HEK293 (cell line): Measurements from ENCODE around the gene RPS21.

Experiments used
- CTCF ChIA-PET: fragments of 350-600 bp; formaldehyde crosslinking; extraction: SDS; loops from one replicate; lab custom pipeline; 2021; ENCODE audit warnings: antibody characterized with exemption; lab: Yijun Ruan, JAX
- POLR2A ChIA-PET: fragments of 300-600 bp; formaldehyde crosslinking; extraction: SDS; loops from one replicate; lab custom pipeline; 2020; ENCODE audit warnings: antibody characterized with exemption, inconsistent platforms; lab: Yijun Ruan, JAX
- H3K27ac ChIP-seq: fragments of 200-500 bp; sonication (Bioruptor generic); 2 replicates; pipeline ENCODE4 v1.5.1; 2014; ENCODE audit warnings: low read depth, low read length, control low read depth, inconsistent platforms; ENCODE audit errors: extremely low read depth
- H3K36me3 ChIP-seq, 2 experiments: fragments of 200-500 bp in 1 of 2; sonication (Bioruptor generic) in 1 of 2; 1 replicate in 1 of 2; 2 replicates in 1 of 2; pipeline ENCODE4 v1.5.1; 2014 to 2017; ENCODE audit warnings: inconsistent platforms in 2 of 2, low read length in 2 of 2; ENCODE audit not compliant: control insufficient read depth in 2 of 2, insufficient read depth in 1 of 2
- H3K4me1 ChIP-seq: fragments of 200-500 bp; sonication (Bioruptor generic); 2 replicates; pipeline ENCODE4 v1.5.1; 2014; ENCODE audit warnings: mild to moderate bottlenecking, low read length, inconsistent platforms; ENCODE audit not compliant: control insufficient read depth, insufficient read depth
- H3K4me3 ChIP-seq: 2 replicates; pipeline ENCODE4 v1.5.1; 2011; ENCODE audit warnings: low read depth, mild to moderate bottlenecking, control low read depth, low read length, moderate library complexity
- H3K9me3 ChIP-seq: fragments of 200-500 bp; sonication (Bioruptor generic); 2 replicates; pipeline ENCODE4 v1.5.1; 2014; ENCODE audit warnings: low read depth, low read length, inconsistent platforms; ENCODE audit not compliant: control insufficient read depth, insufficient read depth
- GLIS1 ChIP-seq: fragments of 450-650 bp; formaldehyde crosslinking; IDR thresholded peaks from 2 replicates; pipeline ENCODE4 v1.5.1; 2016; ENCODE audit warnings: missing biosample characterization, missing genetic modification characterization
- GLIS2 ChIP-seq: fragments of 450-650 bp; formaldehyde crosslinking; IDR thresholded peaks from 2 replicates; pipeline ENCODE4 v1.5.1; 2016; ENCODE audit warnings: missing biosample characterization, missing genetic modification characterization
- KLF1 ChIP-seq: fragments of 450-650 bp; formaldehyde crosslinking; IDR thresholded peaks from 2 replicates; pipeline ENCODE4 v1.5.1; 2016; ENCODE audit warnings: missing biosample characterization, missing genetic modification characterization
- KLF9 ChIP-seq: fragments of 450-650 bp; formaldehyde crosslinking; IDR thresholded peaks from 2 replicates; pipeline ENCODE4 v1.5.1; 2016; ENCODE audit warnings: missing biosample characterization, missing genetic modification characterization, low read depth
- MEIS1 ChIP-seq: sonication (generic); formaldehyde crosslinking; IDR thresholded peaks from 2 replicates; pipeline ENCODE4 v1.8.1; 2022; ENCODE audit warnings: missing genetic modification reagents, mild to moderate bottlenecking, borderline replicate concordance
- PATZ1 ChIP-seq: fragments of 450-650 bp; formaldehyde crosslinking; IDR thresholded peaks from 2 replicates; pipeline ENCODE4 v1.5.1; 2016; ENCODE audit warnings: missing biosample characterization, missing genetic modification characterization
- REPIN1 ChIP-seq: fragments of 450-650 bp; formaldehyde crosslinking; IDR thresholded peaks from 2 replicates; pipeline ENCODE4 v1.5.1; 2017; ENCODE audit warnings: missing biosample characterization, missing genetic modification characterization, low read depth
- SCRT1 ChIP-seq: fragments of 450-650 bp; formaldehyde crosslinking; IDR thresholded peaks from 2 replicates; pipeline ENCODE4 v1.5.1; 2016; ENCODE audit warnings: missing biosample characterization, missing genetic modification characterization, borderline replicate concordance
- SCRT2 ChIP-seq: fragments of 450-650 bp; formaldehyde crosslinking; IDR thresholded peaks from 2 replicates; pipeline ENCODE4 v1.5.1; 2016; ENCODE audit warnings: missing biosample characterization, missing genetic modification characterization
- SP7 ChIP-seq: fragments of 450-650 bp; formaldehyde crosslinking; IDR thresholded peaks from 2 replicates; pipeline ENCODE4 v1.5.1; 2016; ENCODE audit warnings: missing biosample characterization, missing genetic modification characterization
- ZBTB44 ChIP-seq: fragments of 450-650 bp; IDR thresholded peaks from 2 replicates; pipeline ENCODE4 v1.5.1; 2018; ENCODE audit warnings: missing biosample characterization, mild to moderate bottlenecking, missing genetic modification characterization
- ZBTB8A ChIP-seq: fragments of 450-650 bp; formaldehyde crosslinking; IDR thresholded peaks from 2 replicates; pipeline ENCODE4 v1.5.1; 2016; ENCODE audit warnings: missing biosample characterization, missing genetic modification characterization
- ZNF146 ChIP-seq: fragments of 450-650 bp; formaldehyde crosslinking; IDR thresholded peaks from 2 replicates; pipeline ENCODE4 v1.5.1; 2016; ENCODE audit warnings: missing biosample characterization, missing genetic modification characterization
- ZNF155 ChIP-seq: fragments of 450-650 bp; formaldehyde crosslinking; IDR thresholded peaks from 2 replicates; pipeline ENCODE4 v1.5.1; 2016; ENCODE audit warnings: missing biosample characterization, missing genetic modification characterization
- ZNF214 ChIP-seq: fragments of 450-650 bp; formaldehyde crosslinking; IDR thresholded peaks from 2 replicates; pipeline ENCODE4 v1.5.1; 2017; ENCODE audit warnings: missing biosample characterization, mild to moderate bottlenecking, missing genetic modification characterization, borderline replicate concordance
- ZNF221 ChIP-seq: fragments of 450-650 bp; formaldehyde crosslinking; IDR thresholded peaks from 2 replicates; pipeline ENCODE4 v1.5.1; 2017; ENCODE audit warnings: missing biosample characterization, missing genetic modification characterization, borderline replicate concordance
- ZNF274 ChIP-seq, 2 experiments: fragments of 200-500 bp in 1 of 2; fragments of 450-650 bp in 1 of 2; sonication (Bioruptor generic) in 1 of 2; formaldehyde crosslinking in 1 of 2; IDR thresholded peaks; 2 replicates each; pipeline versions ENCODE4 v1.5.1 to v1.6.1; 2014 to 2016; ENCODE audit warnings: borderline replicate concordance in 1 of 2, inconsistent platforms in 1 of 2, low read length in 1 of 2, missing biosample characterization in 1 of 2, missing genetic modification characterization in 1 of 2
- ZNF335 ChIP-seq: fragments of 450-650 bp; formaldehyde crosslinking; conservative IDR thresholded peaks from 2 replicates; pipeline ENCODE4 v1.5.1; 2016; ENCODE audit warnings: missing biosample characterization, missing genetic modification characterization
- ZNF404 ChIP-seq: fragments of 450-650 bp; formaldehyde crosslinking; IDR thresholded peaks from 2 replicates; pipeline ENCODE4 v1.5.1; 2017; ENCODE audit warnings: missing biosample characterization, missing genetic modification characterization
- ZNF549 ChIP-seq: fragments of 450-650 bp; IDR thresholded peaks from 2 replicates; pipeline ENCODE4 v1.5.1; 2018; ENCODE audit warnings: missing biosample characterization, missing genetic modification characterization, mild to moderate bottlenecking, inconsistent platforms, moderate library complexity
- ZNF596 ChIP-seq: fragments of 450-650 bp; IDR thresholded peaks from 2 replicates; pipeline ENCODE4 v1.5.0; 2018; ENCODE audit warnings: missing biosample characterization, mild to moderate bottlenecking, missing genetic modification characterization, moderate library complexity
- ZNF623 ChIP-seq: fragments of 450-650 bp; formaldehyde crosslinking; IDR thresholded peaks from 2 replicates; pipeline ENCODE4 v1.5.1; 2016; ENCODE audit warnings: missing biosample characterization, missing genetic modification characterization
- ZSCAN16 ChIP-seq: fragments of 450-650 bp; formaldehyde crosslinking; IDR thresholded peaks from 2 replicates; pipeline ENCODE4 v1.5.1; 2016; ENCODE audit warnings: missing biosample characterization, missing genetic modification characterization

RPS21 gene

GRCh38 chr20:62361799-62362589, 24.9 kb upstream of the RPS21 start:
- ChIA-PET CTCF (interaction anchor here (0.7 kb wide), 1 partner anchor 352 kb away, joined by 3 read pairs; no protein-coding TSS in a partner anchor), POLR2A (interaction anchor here (1.1 to 1.4 kb wide), 3 partner anchors 11 to 60 kb away, joined by 3 to 7 read pairs (median 3); partner anchors contain the start of gene ADRM1)
- Histone ChIP-seq H3K36me3 (peaks cover 0 to 15% of the 10 kb centered on the region in 2 experiments; a peak in 1 of 3 replicates), H3K27ac (no peak overlapping the region)
- TF ChIP-seq GLIS2 (tag by site-specific recombination), result no peak; the same call in 1 of the 2 replicates
- 0 out of 2 replicates have a peak, but pooled peaks have one; percentile 30 for TF ChIP-seq MEIS1 (CRISPR knock-in tag)
- no peak for TF ChIP-seq REPIN1 (tag by site-specific recombination)
- TF ChIP-seq ZNF155 (tag by site-specific recombination), result no peak
- TF ChIP-seq ZBTB44, result no peak
- TF ChIP-seq ZNF623 (tag by site-specific recombination), result no peak
- TF ChIP-seq ZBTB8A (tag by site-specific recombination), result no peak
- no peak for TF ChIP-seq KLF1 (tag by site-specific recombination)
- no peak for TF ChIP-seq SP7 (tag by site-specific recombination)
- no peak for TF ChIP-seq ZNF221
- TF ChIP-seq KLF9 (tag by site-specific recombination), result no peak
- peak; percentile 29; the same call in 1 of the 2 replicates for TF ChIP-seq GLIS1 (tag by site-specific recombination)
- no peak for TF ChIP-seq ZSCAN16
- TF ChIP-seq ZNF549, result no peak
- no peak for TF ChIP-seq ZNF404 (tag by site-specific recombination)
- no peak for TF ChIP-seq ZNF596 (tag by site-specific recombination)
- TF ChIP-seq ZNF335 (tag by site-specific recombination), result no peak
- TF ChIP-seq, all 188 proteins: peak for 2
- H3K4me1 ChIP-seq, result peaks cover 7% of the 10 kb centered on the region
- no peaks in the 10 kb centered on the region for H3K9me3 ChIP-seq
- no peak overlapping the region for H3K4me3 ChIP-seq

- no peak overlapping the region for H3K4me3 ChIP-seq
- no peaks in the 10 kb centered on the region for H3K9me3 ChIP-seq
- peaks cover 9% of the 10 kb centered on the region for H3K4me1 ChIP-seq
- no peak for TF ChIP-seq ZNF146
- TF ChIP-seq PATZ1 (tag by site-specific recombination), result peak; percentile 18; the same call in 1 of the 2 replicates
- peak; percentile 74 for TF ChIP-seq SCRT2 (tag by site-specific recombination)
- TF ChIP-seq ZNF274 (IDR thresholded peaks at IDR 0.05; ENCODE audit: low read length), result no peak
- no peak for TF ChIP-seq ZNF274 (tag by site-specific recombination; IDR thresholded peaks at IDR 0.05; ENCODE audit: borderline replicate concordance)
- peak; percentile 24; the same call in 1 of the 2 replicates for TF ChIP-seq SCRT1 (tag by site-specific recombination)
- TF ChIP-seq ZNF214, result no peak
- no peak overlapping the region for H3K27ac ChIP-seq
- POLR2A ChIA-PET, result interaction anchor here (1.1 to 1.4 kb wide), 3 partner anchors 12 to 60 kb away, joined by 3 read pairs; partner anchors contain the start of gene ADRM1
- peaks cover 0 to 14% of the 10 kb centered on the region in 2 experiments; a peak in 1 of 3 replicates for H3K36me3 ChIP-seq
- CTCF ChIA-PET, result interaction anchor here (0.7 kb wide), 1 partner anchor 352 kb away, joined by 3 read pairs; no protein-coding TSS in a partner anchor
These were observed 24.3 kb upstream of the RPS21 start for GRCh38 chr20:62362590-62362940.
